Measurements from ENCODE around the gene EFCC1. TPM values are rescaled to one million over a fixed set of nuclear protein-coding genes. Genes with fewer than 3 reads are reported as not detected.

EFCC1 gene
- total RNA-seq, result 0.32 TPM in 1 of 2 replicates, not detected in the other

DNA sequence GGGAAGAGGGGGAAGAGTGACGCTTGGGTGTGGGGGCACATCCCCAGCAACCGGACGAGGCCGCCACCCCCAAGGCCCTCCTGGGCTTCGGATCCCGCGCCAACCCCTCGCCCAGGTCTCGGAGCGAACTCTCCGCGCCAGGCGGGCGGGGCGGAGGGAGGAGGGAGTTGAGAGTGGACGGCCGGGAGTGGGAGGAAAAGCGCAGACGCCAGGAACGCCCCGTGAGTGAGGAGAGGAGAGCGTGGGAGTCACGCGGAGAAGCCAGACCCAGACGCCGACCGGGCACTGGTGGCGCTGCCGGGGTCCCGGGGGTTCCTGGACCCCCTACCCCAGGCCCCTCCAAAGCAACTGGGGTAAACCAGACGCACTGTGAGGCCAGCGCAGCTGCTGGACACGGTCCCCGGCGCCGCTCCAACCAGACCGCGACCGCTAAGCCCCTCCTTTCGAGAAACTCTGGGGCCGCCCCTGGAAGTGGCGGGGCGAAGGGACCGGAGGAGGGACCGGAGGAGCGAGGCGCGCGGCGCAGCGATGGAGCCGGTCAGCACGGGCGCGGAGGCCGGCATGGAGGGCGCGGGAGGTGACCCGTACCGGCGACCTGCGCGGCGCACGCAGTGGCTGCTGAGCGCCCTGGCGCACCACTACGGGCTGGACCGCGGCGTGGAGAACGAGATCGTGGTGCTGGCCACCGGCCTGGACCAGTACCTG is at the start of gene EFCC1:
EFCC1 (plus strand) TSS at position 204 of the 705 bp plus-strand sequence; CDS start at position 529, 325 bp downstream.

DNA sequence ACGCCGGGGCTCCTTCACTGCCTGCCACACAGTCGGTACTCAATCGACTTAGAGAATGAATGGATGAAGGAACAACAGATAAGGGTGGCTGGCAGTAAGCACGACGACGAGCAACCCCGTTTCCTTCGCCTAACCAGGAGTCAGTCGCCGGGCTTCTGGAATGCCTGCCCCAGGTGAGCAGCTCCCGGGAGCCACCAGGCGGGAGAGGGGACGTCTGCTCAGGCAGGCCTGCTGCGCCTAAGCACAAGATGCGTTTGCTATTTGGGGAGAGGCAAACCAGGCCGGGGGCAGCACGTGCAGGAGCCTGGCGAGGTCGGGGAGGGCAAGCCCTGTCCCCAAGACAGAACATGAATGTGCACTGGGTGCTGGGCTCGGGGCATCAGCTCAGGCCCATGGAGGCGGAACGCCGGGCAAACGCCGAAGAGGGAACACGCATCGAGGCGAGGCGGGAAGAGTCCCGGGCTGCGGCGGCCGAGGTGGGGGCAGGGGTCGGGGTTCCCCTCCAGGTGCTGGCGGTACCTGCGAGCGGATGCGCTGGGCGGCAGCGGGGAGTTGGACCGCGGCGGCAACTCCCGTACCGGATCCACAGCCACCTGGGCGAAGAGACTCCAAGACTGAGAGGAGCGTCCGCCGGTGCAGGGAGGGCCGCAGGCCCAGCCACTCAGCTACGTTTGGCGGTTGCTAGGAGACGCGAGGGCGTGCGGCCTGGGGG is 7.5 kb upstream of the EFCC1 start, which contains the start of gene CFAP92:
CFAP92 (minus strand) TSS at position 616 of the 712 bp plus-strand sequence. CDS start 772 bp downstream, outside the sequence.

DNA sequence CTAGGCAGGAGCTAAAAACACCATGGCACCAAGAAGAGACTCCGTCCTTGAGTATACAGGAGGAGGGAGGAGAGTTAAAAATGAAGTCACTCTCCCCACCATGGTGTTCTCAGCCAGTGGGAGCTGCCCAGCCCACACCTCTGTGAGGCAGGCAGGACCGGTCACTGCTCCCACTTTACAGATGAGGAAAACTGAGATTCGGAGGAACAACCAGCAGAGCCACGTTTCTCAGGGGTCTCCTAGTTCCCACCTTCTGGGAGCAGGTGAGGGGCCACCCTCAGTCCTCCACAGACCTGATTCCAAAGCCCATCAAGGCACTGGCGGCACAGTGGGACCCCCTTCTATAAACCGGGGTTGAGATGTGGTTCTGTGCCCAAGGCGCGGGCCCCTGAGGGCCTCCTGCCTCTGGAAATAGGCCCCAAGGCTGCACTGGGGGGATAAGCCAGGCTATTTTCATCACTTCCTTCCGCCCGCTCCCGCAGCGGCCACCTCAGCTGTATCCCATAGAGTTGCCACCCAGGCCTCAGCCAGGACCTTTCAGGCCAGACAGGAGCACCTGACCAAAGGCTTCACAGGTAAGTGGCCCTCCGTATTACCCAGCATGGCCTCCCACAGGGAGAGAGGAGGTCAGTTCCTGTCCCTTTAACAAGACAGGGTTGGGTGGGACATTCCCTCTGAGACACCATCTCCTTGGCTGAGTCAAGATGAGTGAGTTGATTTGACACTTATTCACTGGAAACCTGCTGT is 59.3 kb downstream of the EFCC1 start, which contains the start of gene GP9:
GP9 (plus strand) TSS at position 504 of the 747 bp plus-strand sequence. CDS start 961 bp downstream, outside the sequence.

Other genes with a start within 250 kb of the EFCC1 start
- gene ACAD9, start 121.7 kb upstream of the EFCC1 start, total RNA-seq, result 38.7 and 44.8 TPM in 2 replicates
- not detected in 2 replicates for gene CFAP92, start 7.2 kb upstream of the EFCC1 start, total RNA-seq
- gene GP9, start 59.5 kb downstream of the EFCC1 start, total RNA-seq, result 0.32 TPM in 1 of 2 replicates, not detected in the other
- gene RAB43, start 120.5 kb downstream of the EFCC1 start, total RNA-seq, result 16.9 and 20.5 TPM in 2 replicates
- 53.9 and 63.1 TPM in 2 replicates for gene ISY1, start 159.8 kb downstream of the EFCC1 start, total RNA-seq
- 298 and 320 TPM in 2 replicates for gene CNBP, start 182.6 kb downstream of the EFCC1 start, total RNA-seq
- 195 and 233 TPM in 2 replicates for gene COPG1, start 248.3 kb downstream of the EFCC1 start, total RNA-seq

Data from epithelial cell of umbilical artery (primary cell).